IPS-15b (cell line): ENCODE data around the gene C10orf90.

Source experiments
- H3K27me3 ChIP-seq: one replicate; pipeline ENCODE4 v1.6.1; 2013; ENCODE audit warnings: low read length; ENCODE audit not compliant: control insufficient read depth, insufficient read depth
- H3K36me3 ChIP-seq: one replicate; pipeline ENCODE4 v1.6.1; 2013; ENCODE audit warnings: low read length; ENCODE audit not compliant: control insufficient read depth, insufficient read depth
- H3K4me1 ChIP-seq: one replicate; pipeline ENCODE4 v1.6.1; 2013; ENCODE audit warnings: mild to moderate bottlenecking, low read length; ENCODE audit not compliant: control insufficient read depth, insufficient read depth
- H3K4me3 ChIP-seq: one replicate; pipeline ENCODE4 v1.5.1; 2013; ENCODE audit warnings: low read depth, low read length
- H3K9ac ChIP-seq: one replicate; pipeline ENCODE4 v1.6.1; 2013; ENCODE audit warnings: low read depth, mild to moderate bottlenecking, low read length
- H3K9me3 ChIP-seq: one replicate; pipeline ENCODE4 v1.6.1; 2013; ENCODE audit warnings: mild to moderate bottlenecking, low read length; ENCODE audit not compliant: control insufficient read depth, insufficient read depth

The C10orf90 gene

GRCh38 chr10:126629925-126630624 is 40.4 kb downstream of the C10orf90 start:
- H3K4me1 ChIP-seq = no peaks in the 10 kb centered on the region
- no peaks in the 10 kb centered on the region for H3K27me3 ChIP-seq
- H3K4me3 ChIP-seq = no peak overlapping the region
- H3K9ac ChIP-seq = no peak overlapping the region
- H3K36me3 ChIP-seq = no peaks in the 10 kb centered on the region
- no peaks in the 10 kb centered on the region for H3K9me3 ChIP-seq

- Histone ChIP-seq H3K4me3 (no peak overlapping the region), H3K4me1 (no peaks in the 10 kb centered on the region)
These were observed 41.7 kb downstream of the C10orf90 start for GRCh38 chr10:126628746-126629145.

GRCh38 chr10:126621846-126622245 is 48.6 kb downstream of the C10orf90 start:
- Histone ChIP-seq H3K36me3 (no peaks in the 10 kb centered on the region), H3K27me3 (no peaks in the 10 kb centered on the region), H3K4me1 (no peaks in the 10 kb centered on the region)

More at GRCh38 chr10:126628746-126629145, 41.7 kb downstream of the C10orf90 start:
- H3K27me3 ChIP-seq = no peaks in the 10 kb centered on the region
- no peaks in the 10 kb centered on the region for H3K9me3 ChIP-seq
- H3K36me3 ChIP-seq = no peaks in the 10 kb centered on the region
- H3K9ac ChIP-seq = no peak overlapping the region

DNA sequence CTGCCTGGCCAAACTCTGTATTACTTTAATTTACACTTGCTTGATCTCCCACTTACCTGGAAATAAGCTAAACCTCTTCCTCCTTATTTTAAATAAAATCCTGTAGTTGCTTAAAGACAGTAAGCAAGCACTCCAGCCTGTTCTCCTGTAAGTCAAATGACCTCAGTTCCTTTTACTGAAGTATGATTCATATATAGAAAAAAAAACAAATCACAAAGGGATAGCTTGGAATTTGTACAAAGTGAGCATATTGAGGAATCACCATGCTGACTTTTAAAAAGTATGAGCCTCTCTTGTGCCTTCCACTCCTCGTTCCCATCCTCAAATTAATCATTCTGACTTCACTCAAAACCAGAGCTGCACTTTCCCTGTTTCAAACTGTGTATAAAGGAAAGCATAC is 52.0 kb downstream of the C10orf90 start:
- Histone ChIP-seq H3K4me1 (no peaks in the 10 kb centered on the region), H3K36me3 (no peaks in the 10 kb centered on the region), H3K27me3 (no peaks in the 10 kb centered on the region), H3K4me3 (no peak overlapping the region), H3K9me3 (no peaks in the 10 kb centered on the region), H3K9ac (no peak overlapping the region)

More at GRCh38 chr10:126621846-126622245, 48.6 kb downstream of the C10orf90 start:
- Histone ChIP-seq H3K9me3 (no peaks in the 10 kb centered on the region), H3K9ac (no peak overlapping the region), H3K4me3 (no peak overlapping the region)

GRCh38 chr10:126617733-126618132 is 52.8 kb downstream of the C10orf90 start:
- Histone ChIP-seq H3K4me3 (no peak overlapping the region), H3K27me3 (no peaks in the 10 kb centered on the region), H3K4me1 (no peaks in the 10 kb centered on the region), H3K36me3 (no peaks in the 10 kb centered on the region), H3K9ac (no peak overlapping the region), H3K9me3 (no peaks in the 10 kb centered on the region)

DNA sequence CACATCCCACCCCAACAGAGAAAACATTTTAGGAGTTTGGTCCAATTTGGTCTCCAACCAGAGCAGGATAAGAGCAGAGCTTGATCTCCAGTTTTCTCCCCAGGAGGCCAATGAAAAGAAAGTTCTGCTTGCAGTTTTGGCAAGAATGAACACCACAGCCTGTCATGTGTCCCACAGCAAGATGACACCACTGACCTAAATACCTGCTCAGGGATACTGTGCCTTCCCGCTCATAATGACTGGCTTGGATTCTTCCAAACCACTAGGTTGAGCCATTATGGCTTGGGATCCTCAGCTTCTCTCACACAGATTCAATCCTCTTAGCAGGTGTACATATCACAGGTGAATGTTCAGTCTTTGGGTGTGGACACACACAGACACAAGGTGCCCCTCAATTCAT is 53.3 kb downstream of the C10orf90 start:
- no peaks in the 10 kb centered on the region for H3K4me1 ChIP-seq
- no peaks in the 10 kb centered on the region for H3K9me3 ChIP-seq
- H3K27me3 ChIP-seq = no peaks in the 10 kb centered on the region
- no peaks in the 10 kb centered on the region for H3K36me3 ChIP-seq
- H3K4me3 ChIP-seq = no peak overlapping the region
- H3K9ac ChIP-seq = no peak overlapping the region

DNA sequence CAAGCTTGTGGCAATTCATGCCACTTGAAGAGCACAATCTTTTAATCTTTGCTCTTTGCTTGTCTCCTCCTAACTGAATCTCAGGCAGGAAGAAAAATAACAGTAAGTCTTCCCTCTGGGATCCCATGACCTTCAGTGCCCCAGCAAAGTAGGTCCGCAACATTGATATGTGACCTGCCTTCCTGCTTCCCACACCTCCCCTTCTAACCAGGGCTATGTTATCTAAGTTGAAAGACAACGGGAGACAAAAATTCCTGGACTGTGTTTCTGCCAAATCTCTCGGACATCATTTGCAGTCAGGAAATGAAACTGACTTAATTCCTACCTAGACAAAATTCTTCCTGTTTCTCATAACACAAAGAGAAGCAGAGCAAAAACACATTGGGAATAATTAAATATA is 53.8 kb downstream of the C10orf90 start:
- Histone ChIP-seq H3K27me3 (no peaks in the 10 kb centered on the region), H3K9ac (no peak overlapping the region), H3K4me3 (no peak overlapping the region), H3K4me1 (no peaks in the 10 kb centered on the region), H3K9me3 (no peaks in the 10 kb centered on the region), H3K36me3 (no peaks in the 10 kb centered on the region)

DNA sequence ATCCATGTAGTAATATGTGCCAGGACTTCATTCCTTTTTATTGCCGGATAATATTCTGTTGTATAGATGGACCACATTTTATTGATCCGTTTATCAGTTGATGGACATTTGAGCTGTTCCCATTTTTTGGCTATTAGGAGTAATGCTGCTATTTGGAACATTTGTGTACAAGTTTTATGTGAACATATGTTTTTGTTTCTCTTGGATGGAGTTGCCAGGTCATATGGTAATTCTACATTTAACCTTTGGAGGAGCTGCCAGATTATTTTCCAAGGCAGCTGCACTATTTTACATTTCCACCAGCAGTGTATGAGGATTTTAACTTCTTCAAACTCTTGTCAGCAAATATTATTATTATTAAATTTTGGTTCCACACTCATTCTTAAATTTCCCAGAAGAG is 59.2 kb downstream of the C10orf90 start:
- H3K4me1 ChIP-seq = no peaks in the 10 kb centered on the region
- H3K36me3 ChIP-seq = no peaks in the 10 kb centered on the region
- H3K9ac ChIP-seq = no peak overlapping the region
- H3K9me3 ChIP-seq = no peaks in the 10 kb centered on the region
- H3K27me3 ChIP-seq = no peaks in the 10 kb centered on the region
- no peak overlapping the region for H3K4me3 ChIP-seq

DNA sequence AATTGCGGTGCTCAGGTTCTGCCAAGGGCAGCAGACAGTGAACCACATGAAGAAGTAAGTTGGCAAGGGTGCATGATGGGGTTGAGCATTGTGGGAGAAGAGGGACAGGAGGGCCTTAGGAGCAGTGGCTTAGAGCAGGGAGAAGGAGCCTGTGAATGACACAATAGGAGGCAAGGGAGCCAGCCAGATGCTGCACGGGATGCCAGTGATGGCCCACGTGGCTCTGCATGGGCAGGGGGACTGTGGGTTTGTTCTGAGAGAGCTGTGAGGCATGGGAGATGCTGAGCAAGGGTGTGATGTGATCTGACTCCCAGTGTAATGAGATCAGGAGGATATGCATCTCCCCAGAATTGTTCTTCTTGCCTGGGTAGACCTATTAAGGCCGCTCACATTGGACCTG is 60.9 kb downstream of the C10orf90 start:
- Histone ChIP-seq H3K4me3 (no peak overlapping the region), H3K27me3 (no peaks in the 10 kb centered on the region), H3K9ac (no peak overlapping the region), H3K9me3 (no peaks in the 10 kb centered on the region), H3K4me1 (no peaks in the 10 kb centered on the region), H3K36me3 (no peaks in the 10 kb centered on the region)

DNA sequence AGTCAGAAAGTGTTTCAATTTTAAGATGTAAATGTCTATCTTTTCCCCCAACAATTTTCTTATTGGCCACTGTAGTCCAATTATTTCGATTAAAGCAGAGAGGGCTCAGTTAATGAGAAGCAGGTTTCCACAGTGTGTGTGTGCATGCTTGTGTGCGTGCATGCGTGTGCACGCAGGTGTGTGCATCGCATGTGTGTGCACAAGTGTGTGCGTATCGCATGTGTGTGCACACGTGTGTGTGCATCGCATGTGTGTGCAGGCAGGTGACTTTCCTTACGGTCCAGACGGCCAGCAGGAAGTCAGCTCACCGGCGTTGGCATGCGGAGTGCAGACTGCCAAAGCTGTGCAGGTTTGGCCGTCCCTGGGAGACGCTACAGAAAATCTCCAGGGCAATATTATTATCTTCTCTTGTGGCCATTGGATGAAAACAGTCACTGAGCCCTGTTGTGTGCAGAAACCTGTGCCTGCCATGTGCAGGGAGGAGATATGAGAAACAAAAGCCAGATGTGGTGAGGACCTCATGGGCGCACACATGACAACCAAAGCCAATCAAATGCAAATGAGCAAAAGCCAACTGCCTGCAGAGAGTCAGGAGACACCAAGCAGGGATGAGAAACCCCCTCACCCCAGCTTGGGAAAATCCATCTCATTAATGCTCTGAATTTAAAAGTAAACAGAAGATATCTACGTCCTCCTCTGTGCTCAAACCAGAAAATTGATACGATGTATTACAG is 70.4 kb downstream of the C10orf90 start:
- Histone ChIP-seq H3K4me3 (no peak overlapping the region), H3K4me1 (peaks cover 9% of the 10 kb centered on the region), H3K9me3 (no peaks in the 10 kb centered on the region), H3K36me3 (no peaks in the 10 kb centered on the region), H3K9ac (no peak overlapping the region), H3K27me3 (no peaks in the 10 kb centered on the region)

DNA sequence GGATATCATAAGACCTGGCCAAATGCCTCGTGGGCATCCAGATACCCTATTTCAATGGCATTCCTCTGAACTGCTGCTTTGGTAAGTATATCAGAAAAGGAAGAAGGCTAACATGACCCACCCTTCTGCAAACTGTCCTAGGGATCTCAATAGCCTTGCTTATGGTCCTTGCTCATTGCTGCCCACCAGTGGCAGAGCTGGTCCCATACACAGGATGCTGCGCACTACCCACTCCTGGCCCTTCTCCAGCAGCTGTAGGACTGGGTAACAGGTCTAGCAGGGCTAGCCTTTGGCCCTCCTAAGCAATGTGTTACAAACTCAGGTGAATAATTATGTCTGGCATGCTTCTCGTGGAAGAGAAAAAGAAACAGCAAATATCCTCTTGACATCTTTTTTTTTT is 72.5 kb downstream of the C10orf90 start:
- H3K9me3 ChIP-seq = no peaks in the 10 kb centered on the region
- peaks cover 9% of the 10 kb centered on the region for H3K4me1 ChIP-seq
- H3K27me3 ChIP-seq = no peaks in the 10 kb centered on the region
- no peak overlapping the region for H3K4me3 ChIP-seq
- H3K36me3 ChIP-seq = no peaks in the 10 kb centered on the region
- H3K9ac ChIP-seq = no peak overlapping the region

GRCh38 chr10:126597211-126597610 is 73.3 kb downstream of the C10orf90 start:
- peaks cover 9% of the 10 kb centered on the region for H3K4me1 ChIP-seq
- no peaks in the 10 kb centered on the region for H3K27me3 ChIP-seq
- H3K36me3 ChIP-seq = no peaks in the 10 kb centered on the region
- H3K9ac ChIP-seq = no peak overlapping the region
- no peak overlapping the region for H3K4me3 ChIP-seq
- H3K9me3 ChIP-seq = no peaks in the 10 kb centered on the region
